ENCODE results near the gene SYTL3.

DNA sequence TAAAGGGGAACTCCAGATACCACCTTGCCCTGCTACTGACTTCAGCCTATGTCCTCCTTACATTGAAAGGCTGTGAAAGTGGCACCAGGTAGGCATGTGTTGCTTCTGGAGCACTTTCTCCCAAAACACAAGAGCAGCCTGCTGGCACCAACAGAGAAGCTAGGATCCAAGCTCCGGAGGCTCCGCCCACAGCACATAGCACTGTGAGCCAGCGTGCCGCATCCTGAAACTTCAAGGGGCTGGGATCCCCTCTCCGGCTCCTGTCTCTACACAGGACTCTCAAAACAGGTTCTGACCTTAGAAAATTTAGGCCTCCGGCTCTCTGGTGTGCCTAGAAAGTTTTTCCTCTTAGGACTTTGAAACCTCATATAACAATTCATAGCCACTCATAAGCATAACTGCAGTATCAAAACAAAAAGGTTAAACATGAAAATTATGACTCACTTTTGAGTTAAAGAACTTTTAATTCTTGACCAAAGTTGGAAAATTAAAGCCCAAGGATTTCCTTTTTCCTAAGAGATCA is 128.2 kb downstream of the SYTL3 start:
- TF ChIP-seq BCL6 (CRISPR knock-in tag; IDR thresholded peaks at IDR 0.05) = no peak
- TF ChIP-seq, protein P1, sequence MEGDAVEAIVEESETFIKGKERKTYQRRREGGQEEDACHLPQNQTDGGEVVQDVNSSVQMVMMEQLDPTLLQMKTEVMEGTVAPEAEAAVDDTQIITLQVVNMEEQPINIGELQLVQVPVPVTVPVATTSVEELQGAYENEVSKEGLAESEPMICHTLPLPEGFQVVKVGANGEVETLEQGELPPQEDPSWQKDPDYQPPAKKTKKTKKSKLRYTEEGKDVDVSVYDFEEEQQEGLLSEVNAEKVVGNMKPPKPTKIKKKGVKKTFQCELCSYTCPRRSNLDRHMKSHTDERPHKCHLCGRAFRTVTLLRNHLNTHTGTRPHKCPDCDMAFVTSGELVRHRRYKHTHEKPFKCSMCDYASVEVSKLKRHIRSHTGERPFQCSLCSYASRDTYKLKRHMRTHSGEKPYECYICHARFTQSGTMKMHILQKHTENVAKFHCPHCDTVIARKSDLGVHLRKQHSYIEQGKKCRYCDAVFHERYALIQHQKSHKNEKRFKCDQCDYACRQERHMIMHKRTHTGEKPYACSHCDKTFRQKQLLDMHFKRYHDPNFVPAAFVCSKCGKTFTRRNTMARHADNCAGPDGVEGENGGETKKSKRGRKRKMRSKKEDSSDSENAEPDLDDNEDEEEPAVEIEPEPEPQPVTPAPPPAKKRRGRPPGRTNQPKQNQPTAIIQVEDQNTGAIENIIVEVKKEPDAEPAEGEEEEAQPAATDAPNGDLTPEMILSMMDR (IDR thresholded peaks at IDR 0.05 in 2 of 3, conservative IDR thresholded peaks at IDR 0.05 in 1 of 3; ENCODE audit: insufficient read depth in 2 of 3, low read depth in 1 of 3, low read length in 3 of 3) = no peak
- no peak for TF ChIP-seq POLR2A (conservative IDR thresholded peaks at IDR 0.05)
- TF ChIP-seq, protein P2, sequence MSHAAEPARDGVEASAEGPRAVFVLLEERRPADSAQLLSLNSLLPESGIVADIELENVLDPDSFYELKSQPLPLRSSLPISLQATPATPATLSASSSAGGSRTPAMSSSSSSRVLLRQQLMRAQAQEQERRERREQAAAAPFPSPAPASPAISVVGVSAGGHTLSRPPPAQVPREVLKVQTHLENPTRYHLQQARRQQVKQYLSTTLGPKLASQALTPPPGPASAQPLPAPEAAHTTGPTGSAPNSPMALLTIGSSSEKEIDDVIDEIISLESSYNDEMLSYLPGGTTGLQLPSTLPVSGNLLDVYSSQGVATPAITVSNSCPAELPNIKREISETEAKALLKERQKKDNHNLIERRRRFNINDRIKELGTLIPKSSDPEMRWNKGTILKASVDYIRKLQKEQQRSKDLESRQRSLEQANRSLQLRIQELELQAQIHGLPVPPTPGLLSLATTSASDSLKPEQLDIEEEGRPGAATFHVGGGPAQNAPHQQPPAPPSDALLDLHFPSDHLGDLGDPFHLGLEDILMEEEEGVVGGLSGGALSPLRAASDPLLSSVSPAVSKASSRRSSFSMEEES (CRISPR knock-in tag; IDR thresholded peaks at IDR 0.05) = no peak
- no peak for TF ChIP-seq NR2C1 (IDR thresholded peaks at IDR 0.05)
- TF ChIP-seq NR2C1 (tag; IDR thresholded peaks at IDR 0.05) = no peak
- TF ChIP-seq JUND (IDR thresholded peaks at IDR 0.05; ENCODE audit: borderline replicate concordance, low read depth, low read length) = no peak
- TF ChIP-seq JUND (tag; IDR thresholded peaks at IDR 0.05; ENCODE audit: borderline replicate concordance, low read depth, low read length) = no peak

Measured in K562 (cell line).